Adrenal gland (tissue), 5 donors: ENCODE measurements around the gene CEP85L.

Experiments
- CTCF ChIP-seq, 6 experiments: fragments of 450-650 bp in 4 of 6; fragments of 200-600 bp in 2 of 6; sonication (generic) in 1 of 6; IDR thresholded peaks; 1 replicate in 5 of 6; 2 replicates in 1 of 6; pipeline versions ENCODE4 v1.5.1 to v1.8.0; 2016 to 2021; ENCODE audit warnings: antibody characterized with exemption in 6 of 6, mild to moderate bottlenecking in 2 of 6, moderate library complexity in 1 of 6
- POLR2A ChIP-seq, 2 donors: fragments of 450-650 bp; IDR thresholded peaks; one replicate each; pipeline ENCODE4 v1.6.1; 2017; ENCODE audit warnings: antibody characterized with exemption in 2 of 2, mild to moderate bottlenecking in 2 of 2, moderate library complexity in 1 of 2
- donor health status: DM: no; HTN: no; CAD: no.

- TF ChIP-seq CTCF (IDR thresholded peaks at IDR 0.05) (no peak), POLR2A (IDR thresholded peaks at IDR 0.05) (no peak)
These were observed 89.1 kb downstream of the CEP85L start for GRCh38 chr6:118562248-118562647.
